22Rv1 (cell line): ENCODE results near the gene PPP1R12B.
A peak's percentile ranks its signal among the peaks of the same experiment; 100 is the strongest.
"Not testable (repeated sequence)": the region's sequence is repeated elsewhere in the genome, so short reads cannot be mapped to it uniquely, and the experiment has no call there.

Experiments
- H3K27ac ChIP-seq: fragments of 450-650 bp; 2 replicates; pipeline ENCODE4 v1.5.1; 2017
- ZFX ChIP-seq: fragments of 450-650 bp; IDR thresholded peaks from 2 replicates; pipeline ENCODE4 v1.6.1; 2017; ENCODE audit warnings: antibody characterized with exemption, borderline replicate concordance
- TF ChIP-seq, protein P1 (sequence below): fragments of 450-650 bp; IDR thresholded peaks from 2 replicates; pipeline ENCODE4 v1.5.1; 2017; ENCODE audit warnings: mild to moderate bottlenecking

The PPP1R12B gene

DNA sequence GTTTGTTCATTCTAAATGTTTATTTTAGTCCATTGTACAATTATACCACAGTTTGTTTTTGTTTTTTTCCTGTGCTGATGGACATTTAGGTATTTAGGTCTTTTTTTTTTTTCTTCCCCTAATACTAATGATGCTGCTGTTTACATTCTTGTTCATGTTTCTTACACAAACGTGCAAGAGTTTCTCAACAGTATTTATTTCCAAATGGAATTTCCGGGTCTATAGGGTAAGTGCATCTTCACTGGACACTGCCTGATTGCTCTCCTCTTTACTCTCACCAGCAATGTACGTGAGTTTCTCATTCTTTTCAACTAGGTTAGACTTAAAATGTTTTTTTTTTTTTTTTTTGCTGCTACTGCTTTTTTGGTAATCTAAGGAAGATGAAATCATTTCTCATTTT is 122.7 kb downstream of the PPP1R12B start:
- TF ChIP-seq, protein P1, sequence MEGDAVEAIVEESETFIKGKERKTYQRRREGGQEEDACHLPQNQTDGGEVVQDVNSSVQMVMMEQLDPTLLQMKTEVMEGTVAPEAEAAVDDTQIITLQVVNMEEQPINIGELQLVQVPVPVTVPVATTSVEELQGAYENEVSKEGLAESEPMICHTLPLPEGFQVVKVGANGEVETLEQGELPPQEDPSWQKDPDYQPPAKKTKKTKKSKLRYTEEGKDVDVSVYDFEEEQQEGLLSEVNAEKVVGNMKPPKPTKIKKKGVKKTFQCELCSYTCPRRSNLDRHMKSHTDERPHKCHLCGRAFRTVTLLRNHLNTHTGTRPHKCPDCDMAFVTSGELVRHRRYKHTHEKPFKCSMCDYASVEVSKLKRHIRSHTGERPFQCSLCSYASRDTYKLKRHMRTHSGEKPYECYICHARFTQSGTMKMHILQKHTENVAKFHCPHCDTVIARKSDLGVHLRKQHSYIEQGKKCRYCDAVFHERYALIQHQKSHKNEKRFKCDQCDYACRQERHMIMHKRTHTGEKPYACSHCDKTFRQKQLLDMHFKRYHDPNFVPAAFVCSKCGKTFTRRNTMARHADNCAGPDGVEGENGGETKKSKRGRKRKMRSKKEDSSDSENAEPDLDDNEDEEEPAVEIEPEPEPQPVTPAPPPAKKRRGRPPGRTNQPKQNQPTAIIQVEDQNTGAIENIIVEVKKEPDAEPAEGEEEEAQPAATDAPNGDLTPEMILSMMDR: no peak
- no peak for TF ChIP-seq ZFX
- no peak overlapping the region for H3K27ac ChIP-seq

DNA sequence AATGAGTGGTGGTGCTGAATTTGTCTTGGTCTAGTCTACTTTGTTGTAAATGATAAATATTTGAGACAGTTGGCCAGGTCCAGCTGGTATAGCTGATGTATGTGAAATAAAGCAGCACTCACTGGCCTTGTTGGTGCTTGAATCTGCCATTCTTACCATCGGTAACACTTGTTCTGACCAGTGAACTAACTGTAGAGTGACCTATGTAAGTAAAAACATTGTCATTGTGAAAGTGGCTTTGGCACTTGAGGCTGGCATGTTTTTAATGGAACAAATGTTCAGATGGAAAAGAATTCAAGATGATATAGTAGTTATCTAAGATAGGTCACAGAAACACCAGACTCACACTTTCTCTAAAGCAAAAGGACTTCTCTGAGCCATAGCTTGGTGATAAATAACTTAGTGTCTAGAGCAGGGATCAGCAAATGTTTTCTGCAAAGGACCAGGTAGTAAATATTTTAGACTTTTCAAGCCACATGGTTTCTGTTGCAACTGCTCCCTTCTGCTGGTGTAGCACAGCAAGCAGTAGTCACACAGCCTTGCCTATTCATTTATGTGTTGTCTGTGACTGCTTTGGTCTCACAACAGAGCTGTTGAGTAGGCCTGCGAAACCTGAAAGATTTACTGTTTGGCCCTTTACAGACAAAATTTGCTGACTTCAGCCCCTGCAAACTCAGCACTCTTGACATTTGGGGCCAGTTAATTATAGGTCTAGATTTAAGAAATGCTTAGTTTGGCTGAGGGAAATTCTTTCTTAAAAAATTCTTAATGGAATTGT is 124.0 kb downstream of the PPP1R12B start:
- H3K27ac ChIP-seq: not testable (repeated sequence)

DNA sequence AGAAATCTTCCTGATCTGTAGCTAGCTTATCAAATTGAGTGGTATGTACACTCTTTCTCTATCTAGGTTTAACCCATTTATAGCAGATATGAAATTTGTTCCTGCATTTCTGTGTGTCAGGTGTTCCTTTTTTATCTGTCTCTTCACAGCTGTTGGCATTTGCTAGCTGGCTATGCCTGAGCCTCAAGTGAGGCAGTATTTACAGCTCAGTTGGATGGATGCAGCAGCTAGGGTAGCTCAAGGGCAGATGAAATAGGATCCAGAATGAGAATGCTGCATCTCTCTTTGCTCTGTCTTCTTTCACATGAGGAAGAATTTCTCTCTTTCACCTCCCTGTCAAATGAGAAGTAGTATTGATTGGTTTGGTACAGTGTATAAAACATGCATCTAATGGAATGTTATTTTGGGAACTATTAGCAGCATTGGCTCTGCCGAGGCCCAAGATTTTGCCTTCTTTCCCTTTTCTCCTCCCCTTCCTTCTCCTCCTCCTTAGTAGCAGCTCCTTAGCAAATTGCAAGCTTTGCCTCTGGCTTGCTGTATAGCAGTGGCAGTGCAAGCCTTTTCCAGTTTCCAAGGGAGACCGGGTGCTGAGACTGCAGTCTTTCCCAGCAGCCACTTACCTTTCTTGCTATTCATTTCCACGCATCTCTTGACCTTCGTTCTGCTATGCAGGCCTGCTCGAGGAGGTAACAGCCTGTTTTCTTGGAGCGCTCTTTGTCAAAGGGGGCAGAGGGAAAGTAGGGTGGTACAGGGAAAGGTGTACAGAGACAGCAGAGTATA is 125.0 kb downstream of the PPP1R12B start:
- not testable (repeated sequence) for H3K27ac ChIP-seq

DNA sequence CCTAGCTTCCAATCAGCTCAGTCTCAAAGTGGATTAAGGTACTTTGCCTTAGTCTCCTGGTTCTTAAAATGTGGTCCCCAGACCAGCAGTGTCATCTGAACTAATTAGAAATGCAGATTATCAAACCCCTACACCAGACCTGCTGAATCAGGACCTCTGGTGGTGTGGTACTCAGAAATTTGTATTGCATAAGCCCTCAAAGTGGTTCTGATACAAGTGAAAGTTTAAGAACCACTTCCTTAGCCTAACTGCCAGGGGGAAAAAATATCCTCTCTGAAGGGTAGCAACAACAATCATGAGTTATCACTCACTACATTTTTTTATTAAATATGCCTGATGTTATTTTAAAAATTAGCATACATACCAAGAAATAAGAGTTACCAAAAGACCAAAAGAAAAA is 131.2 kb downstream of the PPP1R12B start:
- not testable (repeated sequence) for H3K27ac ChIP-seq

DNA sequence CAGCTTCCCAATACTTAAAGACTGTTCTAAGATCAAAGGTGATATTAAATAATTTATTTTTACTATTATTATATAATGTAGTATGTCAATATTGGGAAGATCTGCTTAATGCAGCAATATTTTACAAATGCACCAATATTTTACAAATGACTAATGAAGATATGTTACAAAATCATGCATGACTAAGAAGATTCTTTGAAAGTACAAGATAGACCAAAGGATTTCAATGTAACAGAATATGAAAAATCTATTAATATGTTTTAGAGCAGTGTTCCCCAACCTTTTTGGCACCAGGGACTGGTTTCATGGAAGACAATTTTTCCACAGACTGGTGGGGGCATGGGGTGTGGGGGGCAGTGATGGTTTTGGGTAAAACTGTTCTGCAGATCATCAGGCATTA is 132.1 kb downstream of the PPP1R12B start:
- H3K27ac ChIP-seq: not testable (repeated sequence)

DNA sequence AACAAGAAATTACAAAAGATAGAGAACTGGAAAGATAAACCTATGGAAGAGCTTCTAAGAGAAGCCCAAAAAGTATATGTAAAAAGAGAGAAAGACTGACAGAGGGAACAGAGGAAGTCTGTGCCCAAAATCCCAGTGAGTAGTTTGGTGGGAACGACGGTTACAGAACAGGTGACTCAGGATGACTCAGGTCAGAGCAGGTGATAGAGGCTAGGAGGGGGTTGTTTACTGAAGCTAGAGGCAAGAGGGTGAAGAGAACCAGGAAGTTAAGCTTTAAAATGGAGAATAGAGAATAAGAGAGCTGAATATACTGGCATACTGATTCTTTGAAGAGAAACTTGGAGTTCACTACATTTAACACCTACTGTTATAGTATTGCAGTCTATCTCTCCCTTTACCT is 134.9 kb downstream of the PPP1R12B start:
- not testable (repeated sequence) for H3K27ac ChIP-seq

DNA sequence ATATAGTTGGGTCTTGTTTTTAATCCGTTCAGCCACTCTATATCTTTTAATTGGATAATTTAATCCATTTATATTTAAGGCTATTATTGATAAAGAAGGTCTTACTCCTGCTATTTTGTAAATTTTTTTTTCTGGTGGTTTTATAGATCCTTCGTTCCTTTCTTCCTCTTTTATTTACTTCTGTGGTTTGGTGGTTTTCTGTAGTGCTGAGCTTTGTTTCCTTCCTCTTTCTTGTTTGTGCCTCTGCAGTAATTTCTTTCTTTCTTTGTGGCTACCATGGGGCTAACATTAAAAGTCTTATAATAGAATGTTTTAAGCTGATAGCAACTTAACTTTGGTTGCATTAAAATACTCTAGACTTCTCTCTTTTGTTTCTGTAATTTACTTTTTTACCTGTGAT is 135.5 kb downstream of the PPP1R12B start:
- not testable (repeated sequence) for H3K27ac ChIP-seq

DNA sequence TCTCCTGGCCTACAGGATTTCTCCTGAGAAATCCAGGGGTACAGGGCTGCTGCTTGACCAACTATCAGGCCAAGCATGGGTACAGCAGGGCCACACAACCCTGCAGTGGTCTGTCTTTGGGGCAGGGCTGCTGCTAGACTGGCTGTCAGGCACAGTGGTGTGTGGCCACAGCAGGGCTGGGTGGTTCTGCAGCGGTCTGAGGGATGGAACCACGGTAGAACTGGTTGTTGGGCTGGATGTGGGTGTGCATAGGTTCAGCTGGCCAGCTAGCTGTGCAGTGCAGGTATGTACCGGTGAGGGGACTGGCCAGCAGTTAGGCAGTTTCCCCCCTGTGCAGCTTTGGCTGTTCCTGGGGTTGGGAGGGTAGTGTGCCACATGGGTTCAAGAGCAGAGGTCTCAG is 136.3 kb downstream of the PPP1R12B start:
- H3K27ac ChIP-seq: not testable (repeated sequence)

DNA sequence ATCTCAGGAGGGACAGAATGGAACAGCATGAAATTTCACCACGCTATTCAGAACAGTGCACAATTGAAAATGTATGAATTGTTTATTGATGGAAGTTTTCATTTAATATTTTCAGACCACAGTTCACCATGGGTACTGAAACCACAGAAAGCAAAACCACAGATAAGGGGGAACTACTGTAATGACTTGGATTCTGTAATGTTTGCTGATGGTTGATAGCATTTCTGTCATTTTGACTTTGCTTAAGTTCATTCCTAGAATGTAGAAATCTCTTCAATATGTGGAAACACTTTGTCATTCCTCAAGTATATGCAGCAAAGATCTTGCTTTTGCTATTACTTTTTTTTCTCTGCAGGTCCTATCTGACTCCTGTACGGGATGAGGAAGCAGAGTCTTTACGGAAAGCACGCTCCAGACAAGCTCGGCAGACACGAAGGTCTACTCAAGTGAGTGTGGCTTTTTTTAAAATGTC is 139.7 kb downstream of the PPP1R12B start:
- H3K27ac ChIP-seq: not testable (repeated sequence)

DNA sequence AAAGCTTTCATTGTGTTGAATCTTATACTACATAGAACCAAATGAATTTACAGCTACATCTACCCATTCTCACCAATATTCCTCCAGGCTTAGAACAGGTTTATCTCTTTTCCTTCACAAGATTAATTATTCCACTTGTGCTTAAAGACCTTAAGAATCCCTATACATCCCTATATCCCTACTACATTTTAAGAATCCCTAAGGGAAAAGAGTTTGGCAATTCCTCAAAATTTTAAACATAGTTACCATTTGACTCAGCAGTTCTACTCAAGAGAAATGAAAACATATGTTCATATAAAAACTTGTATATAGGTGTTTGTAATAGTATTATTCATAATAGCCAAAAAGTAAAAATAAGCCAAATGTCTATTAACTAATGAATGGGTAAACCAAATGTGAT is 140.6 kb downstream of the PPP1R12B start:
- H3K27ac ChIP-seq: not testable (repeated sequence)

DNA sequence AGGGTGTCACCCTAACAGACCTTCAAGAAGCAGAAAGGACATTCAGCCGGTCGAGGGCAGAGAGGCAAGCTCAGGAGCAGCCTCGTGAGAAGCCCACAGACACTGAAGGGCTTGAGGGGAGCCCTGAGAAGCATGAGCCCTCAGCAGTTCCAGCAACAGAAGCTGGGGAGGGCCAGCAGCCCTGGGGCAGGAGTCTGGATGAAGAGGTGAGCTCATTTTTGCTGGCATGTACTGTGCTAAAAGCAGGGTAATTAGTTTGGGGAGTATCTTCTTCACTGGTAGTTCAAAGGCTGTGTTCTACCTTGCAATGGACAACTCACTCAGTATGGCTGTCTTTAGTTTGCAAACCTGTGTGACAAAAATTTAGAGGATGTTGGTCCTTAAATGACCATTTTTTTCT is 144.6 kb downstream of the PPP1R12B start:
- not testable (repeated sequence) for H3K27ac ChIP-seq

DNA sequence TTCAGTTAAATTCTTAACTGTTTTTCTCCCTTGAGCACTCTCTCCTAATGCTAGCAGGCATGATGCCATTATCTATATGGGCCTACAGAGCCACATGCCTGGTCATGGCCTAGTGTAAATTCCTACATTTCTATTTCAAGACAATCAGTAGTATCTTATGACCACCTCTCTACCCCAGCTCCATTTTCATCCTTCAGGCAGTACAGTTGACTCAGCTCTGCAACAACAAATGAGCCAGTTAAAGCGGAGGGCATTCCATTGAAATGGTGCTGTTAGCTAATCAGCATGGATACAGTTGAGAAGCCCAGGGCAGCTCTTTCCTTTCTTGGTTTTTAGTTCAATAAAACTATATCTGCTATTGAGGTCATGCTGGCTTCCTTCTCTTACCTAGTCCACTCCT is 150.0 kb downstream of the PPP1R12B start:
- TF ChIP-seq, protein P1: no peak
- no peak for TF ChIP-seq ZFX

DNA sequence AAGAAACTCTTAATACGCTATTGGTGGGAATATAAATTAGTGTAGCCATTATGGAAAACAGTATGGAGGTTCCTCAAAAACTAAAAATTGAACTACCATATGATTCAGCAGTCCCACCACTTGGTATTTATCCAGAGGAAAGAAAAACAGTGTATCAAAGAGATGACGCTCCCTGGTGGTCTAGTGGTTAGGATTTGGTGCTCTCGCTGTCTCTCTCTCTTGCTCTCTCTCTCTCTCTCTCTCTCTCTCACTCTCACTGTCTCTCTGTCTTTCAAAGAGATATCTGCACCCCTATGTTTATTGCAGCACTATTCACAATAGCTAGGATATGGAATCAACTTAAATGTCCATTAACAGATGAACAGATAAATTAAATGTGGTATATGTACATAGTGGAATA is 151.5 kb downstream of the PPP1R12B start:
- not testable (repeated sequence) for H3K27ac ChIP-seq

More for the DNA sequence above, 150.0 kb downstream of the PPP1R12B start:
- no peak overlapping the region for H3K27ac ChIP-seq

DNA sequence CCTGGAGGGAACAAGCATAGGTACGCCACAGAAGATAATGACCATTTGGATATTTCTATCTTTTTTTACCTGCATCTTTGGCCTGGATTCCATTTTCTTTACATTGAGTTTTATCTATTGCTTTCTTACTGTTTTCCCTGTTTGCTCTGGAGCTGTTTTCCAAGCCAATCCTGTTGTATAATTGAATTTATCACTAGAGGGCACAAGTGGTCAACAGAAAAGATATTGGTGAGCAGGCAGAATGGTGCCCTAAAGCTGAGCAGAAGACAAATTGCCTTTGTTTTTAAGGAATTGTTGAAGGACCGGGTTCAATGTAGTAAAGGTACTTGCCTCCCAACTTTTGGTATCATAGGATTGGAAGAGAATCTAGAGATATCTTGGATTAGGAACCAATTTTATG is 152.8 kb downstream of the PPP1R12B start:
- no peak overlapping the region for H3K27ac ChIP-seq
- TF ChIP-seq ZFX: no peak
- TF ChIP-seq, protein P1: peak; percentile 43
